DOHH2 (cell line): ENCODE measurements around the gene GSG1L2.

ENCODE experiments used
- EZH2phosphoT487 ChIP-seq: fragments of 200-600 bp; sonication (generic); IDR thresholded peaks from 2 replicates; pipeline ENCODE4 v1.6.1; 2017; ENCODE audit warnings: borderline replicate concordance, mild to moderate bottlenecking, antibody characterized with exemption, low read length, moderate library complexity, mixed read lengths
- TF ChIP-seq, protein P1 (sequence below): fragments of 200-600 bp; sonication (generic); IDR thresholded peaks from one replicate; pipeline ENCODE4 v1.5.1; 2014; ENCODE audit warnings: antibody characterized with exemption, mild to moderate bottlenecking, low read depth, low read length; ENCODE audit not compliant: poor library complexity, severe bottlenecking

DNA sequence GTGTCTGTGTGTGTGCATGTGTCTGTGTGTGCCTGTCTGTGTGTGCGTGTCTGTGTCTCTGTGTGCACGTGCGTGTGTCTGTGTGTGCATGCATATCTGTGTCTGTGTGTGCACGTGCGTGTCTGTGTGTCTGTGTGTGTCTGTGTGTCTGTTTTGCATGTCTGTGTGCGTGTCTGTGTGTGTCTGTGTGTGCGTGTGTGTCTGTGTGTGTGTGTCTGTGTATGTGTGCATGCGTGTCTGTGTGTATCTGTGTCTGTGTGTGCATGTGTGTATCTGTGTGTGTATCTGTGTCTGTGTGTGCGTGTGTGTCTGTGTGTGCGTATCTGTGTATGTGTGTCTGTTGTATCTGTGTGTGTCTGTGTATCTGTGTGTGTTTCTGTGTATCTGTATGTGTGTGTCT, 5.4 kb downstream of the GSG1L2 start:
- TF ChIP-seq, protein P1, sequence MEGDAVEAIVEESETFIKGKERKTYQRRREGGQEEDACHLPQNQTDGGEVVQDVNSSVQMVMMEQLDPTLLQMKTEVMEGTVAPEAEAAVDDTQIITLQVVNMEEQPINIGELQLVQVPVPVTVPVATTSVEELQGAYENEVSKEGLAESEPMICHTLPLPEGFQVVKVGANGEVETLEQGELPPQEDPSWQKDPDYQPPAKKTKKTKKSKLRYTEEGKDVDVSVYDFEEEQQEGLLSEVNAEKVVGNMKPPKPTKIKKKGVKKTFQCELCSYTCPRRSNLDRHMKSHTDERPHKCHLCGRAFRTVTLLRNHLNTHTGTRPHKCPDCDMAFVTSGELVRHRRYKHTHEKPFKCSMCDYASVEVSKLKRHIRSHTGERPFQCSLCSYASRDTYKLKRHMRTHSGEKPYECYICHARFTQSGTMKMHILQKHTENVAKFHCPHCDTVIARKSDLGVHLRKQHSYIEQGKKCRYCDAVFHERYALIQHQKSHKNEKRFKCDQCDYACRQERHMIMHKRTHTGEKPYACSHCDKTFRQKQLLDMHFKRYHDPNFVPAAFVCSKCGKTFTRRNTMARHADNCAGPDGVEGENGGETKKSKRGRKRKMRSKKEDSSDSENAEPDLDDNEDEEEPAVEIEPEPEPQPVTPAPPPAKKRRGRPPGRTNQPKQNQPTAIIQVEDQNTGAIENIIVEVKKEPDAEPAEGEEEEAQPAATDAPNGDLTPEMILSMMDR: no peak
- TF ChIP-seq EZH2phosphoT487: no peak
